Ramos (cell line): ENCODE measurements around the gene TXLNB.

Source experiments
- in situ Hi-C: fragments of 300-500 bp; cut with MboI; formaldehyde crosslinking; loops from one replicate; pipeline ENCODE4 v1.14.3; 2022; ENCODE audit warnings: low sequenced_read_pairs; ENCODE audit not compliant: unreplicated experiment

TXLNB gene

DNA sequence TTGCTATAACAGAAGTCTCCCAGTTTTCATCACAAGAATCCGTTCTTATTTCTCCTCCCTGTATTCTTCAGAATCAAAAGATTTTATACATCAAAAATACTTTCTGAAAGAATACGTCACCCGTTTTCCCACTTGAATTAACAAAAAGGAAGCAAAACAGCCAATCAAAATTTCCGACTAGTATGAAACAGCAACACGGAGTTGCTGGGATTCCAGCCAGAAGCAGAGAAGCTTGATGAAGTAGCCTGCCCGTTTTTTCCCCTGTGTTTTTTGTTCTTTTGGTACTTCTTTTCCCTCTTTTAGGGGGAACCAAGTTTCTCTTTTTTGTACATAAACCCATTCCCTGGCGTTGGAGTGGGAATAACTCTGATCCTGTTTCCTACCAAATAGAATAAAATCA is 14.6 kb downstream of the TXLNB start:
- in situ Hi-C loops: no loop called here

DNA sequence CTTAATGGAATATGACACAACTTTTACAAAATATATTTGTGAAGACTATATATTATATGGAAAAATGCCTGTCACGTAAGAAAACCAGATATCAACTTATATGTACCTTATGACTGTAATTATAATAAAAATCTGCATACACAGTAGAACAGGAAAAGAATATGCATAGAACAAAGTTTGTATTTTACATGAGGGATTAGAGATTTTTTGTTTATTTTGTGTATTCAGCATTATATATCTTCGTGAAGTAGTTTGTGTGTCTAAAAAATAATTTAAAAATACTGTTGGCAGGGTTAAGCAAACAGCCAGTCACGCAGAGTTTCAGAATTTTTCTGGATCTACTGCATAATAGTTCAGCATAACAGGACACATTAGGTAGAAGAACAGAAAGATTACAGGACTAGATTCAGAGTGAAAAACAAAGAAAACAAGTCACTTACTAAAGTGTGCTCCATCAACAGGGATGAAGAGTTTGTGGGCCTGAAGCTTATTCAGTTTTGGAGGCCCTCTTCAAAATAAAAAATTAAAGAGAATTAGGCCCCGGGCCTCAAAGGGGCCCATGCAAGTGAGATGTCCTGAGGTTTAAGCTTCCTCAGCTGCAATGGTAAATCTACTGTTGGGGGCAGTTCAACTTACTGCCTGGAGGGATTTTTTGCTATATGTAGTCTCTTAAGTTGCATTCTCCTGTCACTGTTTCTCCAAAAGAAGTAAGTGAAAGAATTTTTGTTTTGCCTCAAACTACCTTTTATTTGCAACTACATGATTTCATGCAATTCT is 16.3 kb downstream of the TXLNB start:
- in situ Hi-C loops: no loop called here

DNA sequence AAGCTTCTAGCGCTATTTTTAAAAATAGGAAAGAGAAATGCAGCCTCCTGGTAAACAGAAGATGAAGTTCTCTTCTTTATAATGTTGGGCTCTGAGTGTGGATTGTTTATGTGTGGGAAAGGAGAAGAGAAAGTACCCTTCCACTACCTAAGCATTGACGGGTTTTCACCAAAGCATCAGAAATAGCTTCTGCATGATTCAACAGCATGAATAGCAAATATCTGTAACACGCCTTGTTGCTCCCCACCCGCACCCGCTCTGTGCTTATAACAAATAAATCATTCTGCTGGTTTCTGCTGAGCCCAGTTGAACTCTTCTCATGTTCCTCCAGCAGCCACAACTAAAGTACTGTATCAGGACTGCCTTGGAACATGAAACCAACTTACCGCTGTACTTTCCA is 20.7 kb downstream of the TXLNB start:
- in situ Hi-C loops: no loop called here

DNA sequence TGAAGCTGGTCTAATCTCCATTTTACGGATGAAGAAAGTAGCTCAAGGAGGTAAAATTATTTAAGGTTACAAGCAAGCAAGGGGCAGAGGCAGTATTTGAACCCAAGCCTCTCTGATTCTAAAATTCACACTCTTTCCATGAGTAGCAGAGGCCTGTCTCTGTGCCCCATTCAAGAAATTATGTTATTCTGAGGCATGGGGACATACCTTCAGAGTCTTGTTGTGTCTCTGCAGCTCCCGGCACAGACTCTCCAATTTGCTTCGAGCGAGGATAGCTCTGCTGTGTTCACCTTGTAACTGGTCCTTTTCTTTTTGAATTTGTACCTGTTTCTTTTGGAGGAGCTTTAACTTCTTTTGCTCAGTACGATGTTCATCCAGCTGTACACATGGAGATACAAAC is 21.5 kb downstream of the TXLNB start:
- in situ Hi-C loops: no loop called here

DNA sequence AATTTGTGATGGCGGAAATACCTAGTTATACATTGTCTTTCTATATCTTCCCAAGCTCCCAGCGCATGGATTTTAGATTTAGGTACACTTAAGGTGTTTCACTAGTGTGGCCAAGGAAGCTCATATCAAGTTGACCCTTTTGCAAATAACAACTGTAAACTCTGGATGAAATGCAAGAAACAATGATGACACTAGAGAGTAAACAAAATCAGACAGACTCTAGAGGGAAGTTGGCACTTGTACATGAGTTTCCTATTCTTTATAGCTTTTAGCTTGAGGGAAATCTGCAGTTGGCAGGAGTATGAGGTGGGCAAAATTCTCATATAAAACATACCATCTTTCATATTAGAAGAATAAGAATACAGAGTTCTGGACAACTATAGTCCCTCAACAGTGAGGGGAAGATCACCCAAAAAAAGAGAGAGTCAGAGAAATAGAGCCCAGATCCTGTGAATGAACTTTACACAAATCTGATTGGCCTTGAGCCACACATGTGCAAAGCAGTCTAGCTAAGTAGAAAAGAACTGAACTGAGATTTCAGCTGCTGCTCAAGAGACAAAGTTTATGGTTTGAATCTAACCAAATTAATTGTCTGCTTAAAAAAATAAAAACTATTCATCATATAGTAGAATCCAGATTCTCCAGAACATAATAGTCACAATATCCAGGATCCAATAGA is 26.1 kb downstream of the TXLNB start:
- in situ Hi-C loops: no loop called here

DNA sequence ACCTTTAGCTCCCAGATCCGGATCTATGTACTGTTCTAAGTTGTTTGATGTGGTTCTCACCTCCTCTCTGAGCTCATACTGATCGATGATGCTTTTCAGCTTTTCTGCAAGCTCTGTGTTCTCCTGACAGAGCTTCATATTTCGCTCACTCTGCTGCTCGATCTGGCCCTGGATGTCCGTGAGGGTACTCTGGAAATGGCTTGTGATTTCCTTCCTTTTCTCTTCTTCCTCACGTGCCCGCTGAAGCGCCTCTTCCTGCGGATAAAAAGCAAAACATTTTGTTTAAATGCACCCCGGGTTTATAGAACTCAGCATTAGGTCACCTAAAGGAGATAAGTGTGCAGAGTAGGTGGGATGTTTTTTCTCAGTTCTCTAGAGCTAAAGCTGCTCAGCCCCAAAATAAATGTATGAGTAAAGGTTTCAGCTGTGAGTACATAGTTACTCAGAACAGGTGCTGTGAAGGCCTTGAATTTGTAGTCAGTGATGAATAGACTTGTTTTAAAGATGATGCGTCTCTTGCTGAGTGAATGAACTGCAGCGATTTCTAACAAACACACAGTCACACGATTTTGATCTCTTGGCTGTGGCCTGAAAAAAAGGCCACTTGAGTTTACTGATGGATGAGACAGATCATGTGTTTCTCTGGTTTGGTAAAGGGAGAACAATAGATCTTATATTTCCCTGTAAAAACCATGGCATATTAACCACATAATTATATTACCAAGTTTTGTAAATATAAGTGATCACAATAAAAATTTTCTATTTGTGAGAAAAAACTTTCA is 29.1 kb downstream of the TXLNB start:
- in situ Hi-C loops: no loop called here

GRCh38 chr6:139257821-139258398 is 33.9 kb downstream of the TXLNB start:
- in situ Hi-C loops: no loop called here

- in situ Hi-C loops: no loop called here
Measured at GRCh38 chr6:139257291-139257690, 34.5 kb downstream of the TXLNB start.

DNA sequence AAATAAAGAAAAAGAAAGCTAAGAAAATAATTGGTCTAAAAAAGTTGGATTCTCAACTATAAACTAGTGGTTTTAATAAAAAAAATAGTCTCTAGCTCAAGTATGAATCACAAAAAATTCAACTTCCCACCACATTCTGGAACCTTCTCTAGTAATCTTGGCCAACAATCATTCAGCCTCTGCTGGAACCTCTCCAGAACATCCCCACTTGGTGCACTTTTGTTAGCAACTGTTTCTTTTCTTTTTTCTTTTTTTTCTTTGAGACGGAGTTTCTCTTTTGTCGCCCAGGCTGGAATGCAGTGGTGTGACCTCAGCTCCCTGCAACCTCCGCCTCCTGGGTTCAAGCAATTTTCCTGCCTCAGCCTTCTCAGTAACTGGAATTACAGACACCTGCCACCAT is 35.7 kb downstream of the TXLNB start:
- in situ Hi-C loops: no loop called here

DNA sequence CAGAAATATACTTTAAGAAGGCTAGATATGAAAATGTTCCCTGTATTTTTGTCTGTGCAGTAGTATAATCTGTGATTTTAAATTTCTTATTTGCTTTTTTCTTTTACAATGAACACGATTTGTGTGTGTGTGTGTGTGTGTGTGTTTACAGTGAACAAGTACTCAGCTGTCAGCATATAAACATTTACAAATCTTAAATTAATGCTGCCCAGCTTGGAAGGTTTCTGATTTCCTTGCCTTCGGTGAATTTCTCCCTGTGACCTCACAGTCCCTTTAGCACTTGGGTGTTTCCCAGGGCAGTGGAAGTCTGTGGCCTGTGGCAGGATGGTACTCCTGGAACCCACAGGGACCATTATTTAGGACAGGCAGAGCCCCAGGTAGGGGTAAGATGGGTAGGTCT is 37.6 kb downstream of the TXLNB start:
- in situ Hi-C loops: no loop called here

DNA sequence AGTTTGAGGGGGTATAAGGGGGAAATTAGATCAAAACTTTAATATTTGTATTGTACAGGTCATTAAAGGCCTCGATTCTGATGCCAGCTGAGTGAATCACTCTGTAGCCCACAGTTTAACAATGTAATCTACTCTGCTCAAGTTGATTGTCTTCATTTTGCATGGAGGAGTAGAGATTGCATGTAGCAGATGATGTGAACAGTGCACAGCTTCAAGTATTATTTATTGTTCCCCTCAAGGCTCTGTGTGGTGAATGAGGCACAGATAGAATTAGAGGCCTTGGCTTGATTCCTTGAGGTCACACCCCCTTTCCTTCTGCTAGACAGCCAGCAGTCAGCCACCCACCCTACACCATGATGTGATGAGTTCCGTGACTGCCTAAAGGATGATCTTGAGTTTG is 38.1 kb downstream of the TXLNB start:
- in situ Hi-C loops: no loop called here

GRCh38 chr6:139251691-139252390 is 40.0 kb downstream of the TXLNB start:
- in situ Hi-C loops: no loop called here

DNA sequence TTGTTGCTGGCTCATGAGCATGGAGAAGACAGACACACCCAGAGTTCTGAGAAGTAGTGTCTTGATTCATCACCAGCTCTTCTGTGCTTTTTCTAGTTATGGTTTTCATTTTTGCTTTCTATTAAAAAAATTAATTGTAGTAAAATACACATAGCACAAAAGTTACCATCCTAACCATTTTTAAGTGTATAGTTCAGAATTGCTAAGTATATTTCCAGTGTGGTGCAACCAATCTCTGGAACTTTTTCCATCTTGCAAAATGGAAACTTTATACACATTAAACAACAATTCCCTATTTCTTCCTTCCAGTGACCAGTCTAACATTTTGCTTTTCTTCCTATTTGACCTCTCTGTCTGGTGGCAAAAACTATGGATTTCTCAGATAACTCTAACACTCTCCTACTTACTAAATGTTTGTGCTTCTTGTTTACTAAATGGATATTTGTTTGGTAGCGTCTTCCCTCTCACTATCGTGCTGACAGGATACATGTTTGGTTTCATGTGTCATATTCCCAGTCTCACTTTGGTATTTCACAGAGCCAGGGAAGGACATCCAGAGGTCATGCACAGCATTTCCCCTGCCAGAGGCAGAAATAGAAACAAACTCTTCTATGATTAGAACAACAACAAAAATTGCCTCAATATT is 40.6 kb downstream of the TXLNB start:
- in situ Hi-C loops: no loop called here

DNA sequence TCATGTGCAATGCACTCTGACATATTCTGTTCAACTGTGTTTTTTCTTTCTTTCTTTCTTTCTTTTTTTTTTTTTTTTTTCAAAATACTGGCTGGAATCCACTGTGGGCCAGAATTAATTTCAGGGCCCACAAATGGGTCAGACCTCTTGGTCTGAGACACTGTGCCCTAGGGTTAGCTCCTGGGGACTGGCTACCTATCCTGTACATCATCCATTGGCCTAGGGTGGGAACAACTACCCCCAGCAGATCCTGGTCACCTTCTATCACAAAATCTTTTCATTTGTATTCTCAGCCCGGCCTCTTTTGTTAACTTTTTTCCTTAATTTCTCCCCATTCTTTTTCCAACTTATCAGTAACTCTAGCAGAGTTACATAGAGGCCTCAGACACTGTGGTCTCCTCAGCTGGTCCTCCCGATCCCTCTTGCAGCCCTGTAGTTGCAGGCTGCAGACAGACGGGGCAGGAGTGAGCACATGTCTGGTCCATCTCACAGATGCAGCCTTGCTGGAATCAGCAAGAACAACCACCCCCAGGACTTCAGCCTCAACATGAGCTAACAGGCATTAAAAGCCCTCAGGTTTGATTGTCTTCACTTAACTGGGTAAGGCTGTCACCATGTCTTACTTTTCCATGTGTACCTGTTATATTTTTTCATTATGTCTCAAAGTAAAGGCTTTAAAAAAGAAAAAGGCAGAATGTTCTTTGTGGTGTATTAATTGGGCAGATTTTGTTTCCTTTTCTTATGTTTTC is 41.3 kb downstream of the TXLNB start:
- in situ Hi-C loops: no loop called here

DNA sequence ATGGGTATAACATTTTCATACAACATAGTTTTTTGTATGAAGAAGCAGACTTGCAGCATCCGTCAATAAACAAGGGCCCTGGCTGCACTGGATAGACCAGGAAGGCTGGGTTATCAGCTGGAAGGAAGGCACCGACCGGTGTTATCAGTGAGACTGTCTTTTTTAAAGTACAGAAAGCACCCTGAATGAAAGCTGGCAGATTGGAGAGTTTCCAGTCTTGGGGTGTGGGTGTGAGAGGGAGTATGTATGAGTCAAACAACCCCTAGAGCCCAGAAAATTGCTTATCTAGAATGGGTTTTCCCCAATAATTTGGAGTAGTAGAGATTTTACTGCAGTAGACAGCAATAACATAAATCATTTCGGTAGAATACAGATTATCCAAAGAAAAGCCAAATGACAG is 42.4 kb downstream of the TXLNB start:
- in situ Hi-C loops: no loop called here

DNA sequence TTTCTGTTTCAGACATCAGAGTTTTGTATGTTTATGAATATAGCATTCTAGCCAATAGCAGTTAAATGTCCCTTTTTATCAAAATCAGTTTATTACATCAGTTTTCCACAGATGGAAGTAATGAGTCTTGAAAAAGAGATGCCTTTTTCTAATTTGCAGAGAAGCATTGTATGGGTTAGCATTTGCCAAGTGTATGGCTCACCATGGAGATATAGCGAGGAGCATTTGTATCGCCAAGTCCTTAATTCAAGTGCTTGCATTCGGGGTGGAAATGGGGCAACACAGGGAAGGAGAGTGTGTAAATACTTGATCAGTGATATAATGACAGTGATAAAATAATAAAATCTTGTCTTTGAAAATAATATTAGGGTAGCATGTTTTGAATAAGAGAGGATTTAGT is 42.9 kb downstream of the TXLNB start:
- in situ Hi-C loops: no loop called here

DNA sequence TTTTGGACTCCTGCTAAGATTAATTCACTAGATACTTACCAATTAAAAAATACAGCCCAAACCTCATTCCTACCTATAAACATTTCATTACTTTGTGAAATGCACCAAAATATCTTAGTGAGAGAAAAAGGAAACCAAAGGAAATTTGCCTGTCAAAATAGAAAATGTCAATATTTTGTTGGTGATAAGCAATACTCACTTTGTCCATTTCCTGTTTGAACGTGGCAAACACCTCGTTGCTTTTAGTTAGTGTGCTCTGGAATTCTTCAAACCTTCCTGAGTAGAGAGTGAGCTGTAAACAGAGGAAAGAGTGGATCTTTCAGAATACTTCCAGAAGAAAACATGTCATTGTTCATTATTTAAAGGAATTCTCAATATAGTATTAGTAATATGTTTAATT is 44.2 kb downstream of the TXLNB start:
- in situ Hi-C loops: no loop called here

DNA sequence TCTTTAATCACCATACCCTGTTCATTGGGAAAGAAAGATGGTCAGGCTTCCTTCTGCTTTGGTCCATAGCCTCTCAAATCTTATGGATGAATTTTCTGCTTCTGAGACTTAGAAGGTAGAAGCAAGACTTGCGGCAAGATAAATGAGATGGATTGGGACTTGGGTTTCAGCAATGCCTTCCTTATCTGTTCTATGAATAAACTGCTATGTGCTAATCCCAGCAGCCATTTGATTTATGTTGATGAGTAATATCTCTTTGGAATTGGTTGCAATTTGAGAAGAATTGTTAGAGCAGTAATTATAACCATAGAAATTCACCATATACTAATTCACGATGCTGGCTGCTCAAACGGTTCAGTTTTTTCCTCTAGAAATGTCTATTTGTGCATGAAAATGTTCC is 48.3 kb downstream of the TXLNB start:
- in situ Hi-C loops: no loop called here
